Astrocyte (in vitro differentiated cells and primary cell): Measurements from ENCODE around the gene MIA3. TPM values are rescaled to one million over a fixed set of nuclear protein-coding genes. Genes with fewer than 3 reads are reported as not detected.

Experiments used
- DNase-seq: peaks from one replicate; pipeline ENCODE4 v3.0.0-alpha.2; 2010; ENCODE audit warnings: low read depth
- FAIRE-seq: peaks from 2 replicates; lab custom pipeline; 2011; peaks lifted over from hg19 to GRCh38; lab: Jason Lieb, UNC
- H2AFZ ChIP-seq: 2 replicates; pipeline ENCODE4 v1.6.0; 2012; ENCODE audit warnings: low read depth, low read length, inconsistent platforms
- H3K27ac ChIP-seq: 2 replicates; pipeline ENCODE4 v1.5.1; 2011; ENCODE audit warnings: low read depth, low read length, inconsistent platforms
- H3K27me3 ChIP-seq: 2 replicates; pipeline ENCODE4 v1.6.0; 2011; ENCODE audit warnings: low read length, inconsistent platforms; ENCODE audit not compliant: insufficient read depth
- H3K36me3 ChIP-seq: 2 replicates; pipeline ENCODE4 v1.5.1; 2011; ENCODE audit warnings: low read length, inconsistent platforms; ENCODE audit not compliant: insufficient read depth
- H3K4me1 ChIP-seq: 2 replicates; pipeline ENCODE4 v1.5.1; 2011; ENCODE audit warnings: low read length, inconsistent platforms; ENCODE audit not compliant: insufficient read depth
- H3K4me2 ChIP-seq: 2 replicates; pipeline ENCODE4 v1.6.0; 2012; ENCODE audit warnings: low read length, inconsistent platforms
- H3K4me3 ChIP-seq: 2 replicates; pipeline ENCODE4 v1.5.1; 2011; ENCODE audit warnings: low read depth, mild to moderate bottlenecking, low read length, inconsistent platforms; ENCODE audit not compliant: insufficient read depth
- H3K79me2 ChIP-seq: 2 replicates; pipeline ENCODE4 v1.6.0; 2012; ENCODE audit warnings: mild to moderate bottlenecking, low read length, inconsistent platforms; ENCODE audit not compliant: insufficient read depth
- H3K9ac ChIP-seq: 2 replicates; pipeline ENCODE4 v1.6.0; 2012; ENCODE audit warnings: mild to moderate bottlenecking, low read length, inconsistent platforms
- H3K9me3 ChIP-seq: 2 replicates; pipeline ENCODE4 v1.5.1; 2012; ENCODE audit warnings: low read depth, mild to moderate bottlenecking, low read length, inconsistent platforms; ENCODE audit not compliant: insufficient read depth
- H4K20me1 ChIP-seq: 2 replicates; pipeline ENCODE4 v1.6.0; 2012; ENCODE audit warnings: low read length, inconsistent platforms; ENCODE audit not compliant: insufficient read depth
- H3K27ac Mint-ChIP-seq: one replicate; pipeline ENCODE4 v1.8.0; 2021; ENCODE audit warnings: mild to moderate bottlenecking, mixed read lengths; ENCODE audit not compliant: unreplicated experiment
- H3K27me3 Mint-ChIP-seq: one replicate; pipeline ENCODE4 v1.8.0; 2021; ENCODE audit warnings: low read depth, mixed read lengths; ENCODE audit not compliant: unreplicated experiment
- H3K36me3 Mint-ChIP-seq: one replicate; pipeline ENCODE4 v1.8.0; 2021; ENCODE audit warnings: low read depth, mixed read lengths; ENCODE audit not compliant: unreplicated experiment
- H3K4me1 Mint-ChIP-seq: one replicate; pipeline ENCODE4 v1.8.0; 2021; ENCODE audit warnings: low read depth, mixed read lengths; ENCODE audit not compliant: unreplicated experiment
- H3K4me3 Mint-ChIP-seq: one replicate; pipeline ENCODE4 v1.8.0; 2021; ENCODE audit warnings: mild to moderate bottlenecking, moderate library complexity, mixed read lengths; ENCODE audit not compliant: unreplicated experiment
- H3K9me3 Mint-ChIP-seq: one replicate; pipeline ENCODE4 v1.8.0; 2021; ENCODE audit warnings: mild to moderate bottlenecking, mixed read lengths; ENCODE audit not compliant: unreplicated experiment
- CTCF ChIP-seq: IDR thresholded peaks from 2 replicates; pipeline ENCODE4 v1.5.1; 2011; ENCODE audit warnings: low read depth, mild to moderate bottlenecking, inconsistent platforms, low read length, moderate library complexity; ENCODE audit not compliant: insufficient read depth
- EZH2 ChIP-seq: IDR thresholded peaks from 2 replicates; pipeline ENCODE4 v1.6.1; 2012; ENCODE audit warnings: mild to moderate bottlenecking, low read length, inconsistent platforms; ENCODE audit not compliant: insufficient read depth
- total RNA-seq: library from RNA; stranded (reverse); gene quantifications from 2 replicates; pipeline ENCODE4 v1.2.1, GENCODE V29; 2021

Gene MIA3
- total RNA-seq, 1 donor from 2014 or later: 63.5 TPM

- no peak for TF ChIP-seq EZH2
- TF ChIP-seq CTCF: no peak
- Histone ChIP-seq H3K4me1 (no peaks in the 10 kb centered on the region), H3K79me2 (peaks cover 16% of the 10 kb centered on the region), H3K4me2 (no peak overlapping the region), H3K27me3 (no peaks in the 10 kb centered on the region), H3K9ac (no peak overlapping the region), H4K20me1 (peaks cover 7% of the 10 kb centered on the region), H3K36me3 (peaks cover 22% of the 10 kb centered on the region), H3K4me3 (no peak overlapping the region), H3K27ac (no peak overlapping the region), H2AFZ (no peak overlapping the region), H3K9me3 (no peaks in the 10 kb centered on the region)
- DNase-seq (no peak), FAIRE-seq (peak; percentile 29)
- Mint-ChIP-seq H3K27ac (no peak overlapping the region), H3K4me1 (no peaks in the 10 kb centered on the region), H3K36me3 (peaks cover 6% of the 10 kb centered on the region), H3K4me3 (no peak overlapping the region), H3K27me3 (no peaks in the 10 kb centered on the region), H3K9me3 (no peaks in the 10 kb centered on the region)
Measured at GRCh38 chr1:222691016-222691415, 73.1 kb downstream of the MIA3 start.

- H3K4me3 Mint-ChIP-seq: no peak overlapping the region
- Histone ChIP-seq H3K4me1 (no peaks in the 10 kb centered on the region), H3K9me3 (no peaks in the 10 kb centered on the region), H3K27me3 (no peaks in the 10 kb centered on the region), H3K4me2 (no peak overlapping the region), H3K27ac (no peak overlapping the region), H3K9ac (no peak overlapping the region), H3K36me3 (peaks cover 14% of the 10 kb centered on the region), H2AFZ (no peak overlapping the region), H3K4me3 (no peak overlapping the region), H3K79me2 (peaks cover 43% of the 10 kb centered on the region), H4K20me1 (peaks cover 7% of the 10 kb centered on the region)
- H3K27ac Mint-ChIP-seq: no peak overlapping the region
- TF ChIP-seq CTCF: no peak
- FAIRE-seq: no peak
- H3K36me3 Mint-ChIP-seq: peaks cover 5% of the 10 kb centered on the region
- no peaks in the 10 kb centered on the region for H3K9me3 Mint-ChIP-seq
- no peaks in the 10 kb centered on the region for H3K27me3 Mint-ChIP-seq
- no peaks in the 10 kb centered on the region for H3K4me1 Mint-ChIP-seq
- no peak for DNase-seq
Measured at GRCh38 chr1:222694927-222695326, 77.0 kb downstream of the MIA3 start.

- no peak overlapping the region for H3K27ac ChIP-seq
- no peak for TF ChIP-seq EZH2
- no peak for TF ChIP-seq CTCF
- DNase-seq (no peak), FAIRE-seq (no peak)
- Mint-ChIP-seq H3K36me3 (peaks cover 8% of the 10 kb centered on the region), H3K27me3 (no peaks in the 10 kb centered on the region), H3K9me3 (no peaks in the 10 kb centered on the region), H3K4me1 (no peaks in the 10 kb centered on the region), H3K27ac (no peak overlapping the region), H3K4me3 (no peak overlapping the region)
- H3K9me3 ChIP-seq: no peaks in the 10 kb centered on the region
- H3K36me3 ChIP-seq: peaks cover 12% of the 10 kb centered on the region
- H3K4me2 ChIP-seq: no peak overlapping the region
- H3K79me2 ChIP-seq: peaks cover 45% of the 10 kb centered on the region
- no peak overlapping the region for H2AFZ ChIP-seq
- no peak overlapping the region for H3K4me3 ChIP-seq
- no peak overlapping the region for H3K9ac ChIP-seq
- peaks cover 7% of the 10 kb centered on the region for H4K20me1 ChIP-seq
- no peaks in the 10 kb centered on the region for H3K4me1 ChIP-seq
- H3K27me3 ChIP-seq: no peaks in the 10 kb centered on the region
Measured at GRCh38 chr1:222696741-222697140, 78.8 kb downstream of the MIA3 start.
